ENCODE results near the gene GNGT2.

GNGT2 gene

GRCh38 chr17:49213847-49214246, 3.5 kb upstream of the GNGT2 start:
- H3K23ac ChIP-seq (ENCODE audit: low read length in 2 of 2) = no peak overlapping the region
- WGBS = 98% methylated on average over 2 of the region's 2 CpGs

GRCh38 chr17:49213399-49213798, 3.0 kb upstream of the GNGT2 start:
- WGBS = 94% methylated on average over 5 of the region's 5 CpGs

More at GRCh38 chr17:49213847-49214246, 3.5 kb upstream of the GNGT2 start:
- no peak overlapping the region for H4K91ac ChIP-seq (ENCODE audit: low read length)
- DNase-seq = no peak
- no peaks in the 10 kb centered on the region for H3K9me3 ChIP-seq (ENCODE audit: control insufficient read depth, low read length)
- H3K18ac ChIP-seq (ENCODE audit: low read depth in 1 of 2, low read length in 2 of 2) = no peak overlapping the region
- H3K4me1 ChIP-seq (ENCODE audit: control insufficient read depth, insufficient read depth, low read depth, low read length) = peaks cover 20% of the 10 kb centered on the region
- H4K8ac ChIP-seq (ENCODE audit: low read length) = no peak overlapping the region
- no peak overlapping the region for H3K4me2 ChIP-seq (ENCODE audit: low read length, poor library complexity, severe bottlenecking)
- no peak overlapping the region for H2AFZ ChIP-seq (ENCODE audit: low read depth, low read length)
- H2BK5ac ChIP-seq (ENCODE audit: low read depth, low read length, poor library complexity, severe bottlenecking) = no peak overlapping the region
- H2BK12ac ChIP-seq (ENCODE audit: low read length in 2 of 2) = no peak overlapping the region
- no peak overlapping the region for H2BK120ac ChIP-seq (ENCODE audit: low read depth, low read length)
- H3K27ac ChIP-seq (ENCODE audit: low read length, poor library complexity, severe bottlenecking) = no peak overlapping the region
- no peak overlapping the region for H3K4me3 ChIP-seq (ENCODE audit: insufficient read depth in 1 of 2, low read depth in 1 of 2, low read length in 2 of 2)
- H3K4ac ChIP-seq (ENCODE audit: low read depth in 1 of 2, low read length in 2 of 2) = no peak overlapping the region
- peaks cover 2% of the 10 kb centered on the region for H3K79me1 ChIP-seq (replicated peaks; ENCODE audit: low read length, poor library complexity, severe bottlenecking)
- no peak overlapping the region for H2AK5ac ChIP-seq (ENCODE audit: low read length, severe bottlenecking)
- H3K36me3 ChIP-seq (ENCODE audit: control insufficient read depth in 1 of 2, insufficient read depth in 2 of 2, low read depth in 1 of 2, low read length in 2 of 2) = peaks cover 0 to 7% of the 10 kb centered on the region in 2 experiments
- no peak overlapping the region for H3K9ac ChIP-seq (ENCODE audit: low read length)
- H2BK15ac ChIP-seq (ENCODE audit: low read depth, poor library complexity, severe bottlenecking) = no peak overlapping the region
- no peak overlapping the region for H3K14ac ChIP-seq (ENCODE audit: low read length in 2 of 2)
- H3K27me3 ChIP-seq (ENCODE audit: control insufficient read depth in 1 of 2, insufficient read depth in 1 of 2, low read length in 2 of 2) = peaks cover 0 to 47% of the 10 kb centered on the region in 2 experiments

GRCh38 chr17:49209061-49209571, 1.3 kb downstream of the GNGT2 start:
- peaks cover 0 to 60% of the 10 kb centered on the region in 2 experiments for H3K27me3 ChIP-seq (ENCODE audit: control insufficient read depth in 1 of 2, insufficient read depth in 1 of 2, low read length in 2 of 2)
- 90% methylated on average over 10 of the region's 10 CpGs for WGBS

More at GRCh38 chr17:49213399-49213798, 3.0 kb upstream of the GNGT2 start:
- Histone ChIP-seq H3K23ac (ENCODE audit: low read length in 2 of 2) (no peak overlapping the region), H3K9ac (ENCODE audit: low read length) (no peak overlapping the region), H3K4me3 (ENCODE audit: insufficient read depth in 1 of 2, low read depth in 1 of 2, low read length in 2 of 2) (no peak overlapping the region), H2BK12ac (ENCODE audit: low read length in 2 of 2) (no peak overlapping the region), H3K79me1 (replicated peaks; ENCODE audit: low read length, poor library complexity, severe bottlenecking) (peaks cover 2% of the 10 kb centered on the region), H2BK15ac (ENCODE audit: low read depth, poor library complexity, severe bottlenecking) (no peak overlapping the region), H3K14ac (ENCODE audit: low read length in 2 of 2) (no peak overlapping the region), H2BK120ac (ENCODE audit: low read depth, low read length) (no peak overlapping the region), H2BK5ac (ENCODE audit: low read depth, low read length, poor library complexity, severe bottlenecking) (no peak overlapping the region), H4K8ac (ENCODE audit: low read length) (no peak overlapping the region), H3K4ac (ENCODE audit: low read depth in 1 of 2, low read length in 2 of 2) (no peak overlapping the region), H3K27me3 (ENCODE audit: control insufficient read depth in 1 of 2, insufficient read depth in 1 of 2, low read length in 2 of 2) (peaks cover 0 to 50% of the 10 kb centered on the region in 2 experiments), H3K4me1 (ENCODE audit: control insufficient read depth, insufficient read depth, low read depth, low read length) (peaks cover 20% of the 10 kb centered on the region), H3K27ac (ENCODE audit: low read length, poor library complexity, severe bottlenecking) (no peak overlapping the region), H3K36me3 (ENCODE audit: control insufficient read depth in 1 of 2, insufficient read depth in 2 of 2, low read depth in 1 of 2, low read length in 2 of 2) (peaks cover 0 to 7% of the 10 kb centered on the region in 2 experiments), H3K9me3 (ENCODE audit: control insufficient read depth, low read length) (no peaks in the 10 kb centered on the region), H4K91ac (ENCODE audit: low read length) (no peak overlapping the region), H2AK5ac (ENCODE audit: low read length, severe bottlenecking) (no peak overlapping the region), H2AFZ (ENCODE audit: low read depth, low read length) (no peak overlapping the region), H3K18ac (ENCODE audit: low read depth in 1 of 2, low read length in 2 of 2) (no peak overlapping the region), H3K4me2 (ENCODE audit: low read length, poor library complexity, severe bottlenecking) (no peak overlapping the region)
- no peak for DNase-seq

DNA sequence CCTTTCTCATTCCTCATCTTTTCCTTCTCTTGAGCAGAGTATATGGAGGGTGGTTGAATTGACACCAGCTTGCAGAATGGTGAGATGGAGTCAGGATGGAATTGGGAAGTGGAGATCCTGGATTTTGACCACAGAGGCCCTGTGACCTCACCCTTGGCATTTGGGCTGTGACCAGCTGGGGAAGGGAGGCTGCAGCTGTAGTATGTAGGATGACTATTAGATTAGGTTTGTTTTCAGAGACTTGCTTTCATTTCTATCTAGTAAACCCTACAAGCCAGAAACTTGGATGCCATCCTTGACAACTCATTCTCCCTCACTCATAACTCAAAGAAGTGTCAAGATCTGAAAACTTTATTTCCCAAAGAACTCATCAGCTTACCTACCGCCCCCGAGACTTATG, 5.9 kb downstream of the GNGT2 start:
- H3K9ac ChIP-seq (ENCODE audit: low read length) = no peak overlapping the region
- no peak for DNase-seq
- H2AK5ac ChIP-seq (ENCODE audit: low read length, severe bottlenecking) = no peak overlapping the region
- H4K8ac ChIP-seq (ENCODE audit: low read length) = no peak overlapping the region
- H3K27me3 ChIP-seq (ENCODE audit: control insufficient read depth in 1 of 2, insufficient read depth in 1 of 2, low read length in 2 of 2) = peaks cover 0 to 32% of the 10 kb centered on the region in 2 experiments
- no peaks in the 10 kb centered on the region for H3K79me1 ChIP-seq (replicated peaks; ENCODE audit: low read length, poor library complexity, severe bottlenecking)
- no peak overlapping the region for H2BK12ac ChIP-seq (ENCODE audit: low read length in 2 of 2)
- H2BK5ac ChIP-seq (ENCODE audit: low read depth, low read length, poor library complexity, severe bottlenecking) = no peak overlapping the region
- no peak overlapping the region for H2BK15ac ChIP-seq (ENCODE audit: low read depth, poor library complexity, severe bottlenecking)
- no peak overlapping the region for H3K14ac ChIP-seq (ENCODE audit: low read length in 2 of 2)
- no peak overlapping the region for H3K27ac ChIP-seq (ENCODE audit: low read length, poor library complexity, severe bottlenecking)
- no peak overlapping the region for H3K18ac ChIP-seq (ENCODE audit: low read depth in 1 of 2, low read length in 2 of 2)
- H3K36me3 ChIP-seq (ENCODE audit: control insufficient read depth in 1 of 2, insufficient read depth in 2 of 2, low read depth in 1 of 2, low read length in 2 of 2) = no peaks in the 10 kb centered on the region
- H2AFZ ChIP-seq (ENCODE audit: low read depth, low read length) = no peak overlapping the region
- WGBS = 92% methylated on average over 2 of the region's 2 CpGs
- H3K4me1 ChIP-seq (ENCODE audit: control insufficient read depth, insufficient read depth, low read depth, low read length) = peaks cover 4% of the 10 kb centered on the region
- H3K4me3 ChIP-seq (ENCODE audit: insufficient read depth in 1 of 2, low read depth in 1 of 2, low read length in 2 of 2) = no peak overlapping the region
- no peak overlapping the region for H2BK120ac ChIP-seq (ENCODE audit: low read depth, low read length)
- H4K91ac ChIP-seq (ENCODE audit: low read length) = no peak overlapping the region
- H3K9me3 ChIP-seq (ENCODE audit: control insufficient read depth, low read length) = no peaks in the 10 kb centered on the region
- no peak overlapping the region for H3K23ac ChIP-seq (ENCODE audit: low read length in 2 of 2)
- H3K4me2 ChIP-seq (ENCODE audit: low read length, poor library complexity, severe bottlenecking) = no peak overlapping the region
- no peak overlapping the region for H3K4ac ChIP-seq (ENCODE audit: low read depth in 1 of 2, low read length in 2 of 2)

More at GRCh38 chr17:49209061-49209571, 1.3 kb downstream of the GNGT2 start:
- H3K4me3 ChIP-seq (ENCODE audit: insufficient read depth in 1 of 2, low read depth in 1 of 2, low read length in 2 of 2) = no peak overlapping the region
- no peak overlapping the region for H3K9ac ChIP-seq (ENCODE audit: low read length)
- no peak overlapping the region for H2AFZ ChIP-seq (ENCODE audit: low read depth, low read length)
- H3K27ac ChIP-seq (ENCODE audit: low read length, poor library complexity, severe bottlenecking) = no peak overlapping the region
- H3K14ac ChIP-seq (ENCODE audit: low read length in 2 of 2) = no peak overlapping the region
- H2BK120ac ChIP-seq (ENCODE audit: low read depth, low read length) = no peak overlapping the region
- peak overlapping the region in 1 of 2 experiments; percentile 55 for H2BK12ac ChIP-seq (ENCODE audit: low read length in 2 of 2)
- no peaks in the 10 kb centered on the region for H3K36me3 ChIP-seq (ENCODE audit: control insufficient read depth in 1 of 2, insufficient read depth in 2 of 2, low read depth in 1 of 2, low read length in 2 of 2)
- H2BK5ac ChIP-seq (ENCODE audit: low read depth, low read length, poor library complexity, severe bottlenecking) = no peak overlapping the region
- H3K9me3 ChIP-seq (ENCODE audit: control insufficient read depth, low read length) = no peaks in the 10 kb centered on the region
- no peak overlapping the region for H3K18ac ChIP-seq (ENCODE audit: low read depth in 1 of 2, low read length in 2 of 2)
- H3K4me2 ChIP-seq (ENCODE audit: low read length, poor library complexity, severe bottlenecking) = no peak overlapping the region
- no peak for DNase-seq
- H3K4me1 ChIP-seq (ENCODE audit: control insufficient read depth, insufficient read depth, low read depth, low read length) = peaks cover 20% of the 10 kb centered on the region
- no peak overlapping the region for H3K23ac ChIP-seq (ENCODE audit: low read length in 2 of 2)
- H4K8ac ChIP-seq (ENCODE audit: low read length) = no peak overlapping the region
- H3K79me1 ChIP-seq (replicated peaks; ENCODE audit: low read length, poor library complexity, severe bottlenecking) = peaks cover 2% of the 10 kb centered on the region
- H2BK15ac ChIP-seq (ENCODE audit: low read depth, poor library complexity, severe bottlenecking) = no peak overlapping the region
- no peak overlapping the region for H3K4ac ChIP-seq (ENCODE audit: low read depth in 1 of 2, low read length in 2 of 2)
- H4K91ac ChIP-seq (ENCODE audit: low read length) = no peak overlapping the region
- H2AK5ac ChIP-seq (ENCODE audit: low read length, severe bottlenecking) = peak overlapping the region; percentile 11
